ENCODE measurements around the gene CCT3.

- TF ChIP-seq, protein P1, sequence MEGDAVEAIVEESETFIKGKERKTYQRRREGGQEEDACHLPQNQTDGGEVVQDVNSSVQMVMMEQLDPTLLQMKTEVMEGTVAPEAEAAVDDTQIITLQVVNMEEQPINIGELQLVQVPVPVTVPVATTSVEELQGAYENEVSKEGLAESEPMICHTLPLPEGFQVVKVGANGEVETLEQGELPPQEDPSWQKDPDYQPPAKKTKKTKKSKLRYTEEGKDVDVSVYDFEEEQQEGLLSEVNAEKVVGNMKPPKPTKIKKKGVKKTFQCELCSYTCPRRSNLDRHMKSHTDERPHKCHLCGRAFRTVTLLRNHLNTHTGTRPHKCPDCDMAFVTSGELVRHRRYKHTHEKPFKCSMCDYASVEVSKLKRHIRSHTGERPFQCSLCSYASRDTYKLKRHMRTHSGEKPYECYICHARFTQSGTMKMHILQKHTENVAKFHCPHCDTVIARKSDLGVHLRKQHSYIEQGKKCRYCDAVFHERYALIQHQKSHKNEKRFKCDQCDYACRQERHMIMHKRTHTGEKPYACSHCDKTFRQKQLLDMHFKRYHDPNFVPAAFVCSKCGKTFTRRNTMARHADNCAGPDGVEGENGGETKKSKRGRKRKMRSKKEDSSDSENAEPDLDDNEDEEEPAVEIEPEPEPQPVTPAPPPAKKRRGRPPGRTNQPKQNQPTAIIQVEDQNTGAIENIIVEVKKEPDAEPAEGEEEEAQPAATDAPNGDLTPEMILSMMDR (IDR thresholded peaks at IDR 0.05): no peak
- no peak for TF ChIP-seq POLR2A (IDR thresholded peaks at IDR 0.05)
These were observed 4.3 kb upstream of the CCT3 start for GRCh38 chr1:156342166-156342955.

All from body of pancreas (tissue), 4 donors.